ENCODE measurements around the gene AK5. TPM values are rescaled to one million over a fixed set of nuclear protein-coding genes. Genes with fewer than 3 reads are reported as not detected.
A peak's percentile ranks its signal among the peaks of the same experiment; 100 is the strongest.

AK5 gene
- total RNA-seq, 1 experiment from 2014 or later: 3.0 TPM

GRCh38 chr1:77543822-77544448, 262.1 kb downstream of the AK5 start:
- intact Hi-C loops (cut with micrococcal nuclease; ENCODE audit: unreplicated experiment) (no loop called here), in situ Hi-C loops (cut with HindIII; ENCODE audit: low pct_unique_long_range_greater_than_20kb, low sequenced_read_pairs) (no loop called here)
- ChIA-PET POLR2A (no interaction called here), CTCF (interaction anchor here (0.7 kb wide), 1 partner anchor 10 kb away, joined by 5 read pairs; no protein-coding TSS in a partner anchor)
- TF ChIP-seq REST (IDR thresholded peaks at IDR 0.05; ENCODE audit: insufficient read depth in 1 of 2, low read depth in 2 of 2, low read length in 1 of 2) (no peak), SIN3A (IDR thresholded peaks at IDR 0.05; ENCODE audit: borderline replicate concordance, insufficient read depth, low read depth, low read length) (no peak), CTCF (IDR thresholded peaks at IDR 0.05) (no peak)
- Histone ChIP-seq H3K9me3 (ENCODE audit: control insufficient read depth, insufficient read depth, low read depth, low read length) (no peaks in the 10 kb centered on the region), H3K27ac (ENCODE audit: low read length) (no peak overlapping the region), H3K4me3 (ENCODE audit: low read depth in 2 of 2, low read length in 2 of 2) (no peak overlapping the region), H3K4me1 (ENCODE audit: control insufficient read depth, insufficient read depth, low read length) (peaks cover 14% of the 10 kb centered on the region), H3K36me3 (ENCODE audit: control insufficient read depth, insufficient read depth, low read length) (no peaks in the 10 kb centered on the region), H3K27me3 (ENCODE audit: control insufficient read depth, insufficient read depth, low read length) (no peaks in the 10 kb centered on the region)
- ATAC-seq (peak; percentile 47; the same call in 1 of the 2 replicates), DNase-seq (ENCODE audit: low read depth, low spot score) (peak; percentile 76)
- BruUV-seq (replicated peaks): no TSS peak

GRCh38 chr1:77544845-77545244, 263.0 kb downstream of the AK5 start:
- BruUV-seq (replicated peaks): no TSS peak
- no peaks in the 10 kb centered on the region for H3K36me3 ChIP-seq (ENCODE audit: control insufficient read depth, insufficient read depth, low read length)
- peaks cover 5% of the 10 kb centered on the region for H3K4me1 ChIP-seq (ENCODE audit: control insufficient read depth, insufficient read depth, low read length)
- POLR2A ChIA-PET: no interaction called here
- no peak overlapping the region for H3K27ac ChIP-seq (ENCODE audit: low read length)
- DNase-seq (ENCODE audit: low read depth, low spot score) (no peak), ATAC-seq (no peak)
- intact Hi-C loops (cut with micrococcal nuclease; ENCODE audit: unreplicated experiment): no loop called here
- CTCF ChIA-PET: interaction anchor here (0.9 kb wide), 1 partner anchor 11 kb away, joined by 3 read pairs; no protein-coding TSS in a partner anchor
- in situ Hi-C loops (cut with HindIII; ENCODE audit: low pct_unique_long_range_greater_than_20kb, low sequenced_read_pairs): no loop called here
- no peaks in the 10 kb centered on the region for H3K9me3 ChIP-seq (ENCODE audit: control insufficient read depth, insufficient read depth, low read depth, low read length)
- TF ChIP-seq REST (IDR thresholded peaks at IDR 0.05; ENCODE audit: insufficient read depth in 1 of 2, low read depth in 2 of 2, low read length in 1 of 2) (no peak), CTCF (IDR thresholded peaks at IDR 0.05) (no peak), TCF7L2 (IDR thresholded peaks at IDR 0.05; ENCODE audit: low read depth, low read length) (no peak), POLR2AphosphoS5 (IDR thresholded peaks at IDR 0.05; ENCODE audit: low read depth, low read length) (no peak), SIN3A (IDR thresholded peaks at IDR 0.05; ENCODE audit: borderline replicate concordance, insufficient read depth, low read depth, low read length) (no peak)
- no peak overlapping the region for H3K4me3 ChIP-seq (ENCODE audit: low read depth in 2 of 2, low read length in 2 of 2)
- H3K27me3 ChIP-seq (ENCODE audit: control insufficient read depth, insufficient read depth, low read length): no peaks in the 10 kb centered on the region
